Measurements from ENCODE around the gene SLAIN1. TPM values are rescaled to one million over a fixed set of nuclear protein-coding genes. Genes with fewer than 3 reads are reported as not detected.

Gene SLAIN1
- polyA plus RNA-seq, 2 of the 4 experiments (the other 2 are of a cell fraction): 0.43 to 3.6 TPM

GRCh38 chr13:77703408-77703807 is 5.9 kb downstream of the SLAIN1 start:
- Histone ChIP-seq H3K4me1 (peaks cover 8% of the 10 kb centered on the region; the same call in 1 of the 3 replicates), H3K27ac (no peak overlapping the region), H3K9me3 (no peaks in the 10 kb centered on the region), H3K4me3 (no peak overlapping the region), H3K4me2 (no peak overlapping the region)
- FAIRE-seq (no peak), DNase-seq (ENCODE audit: low read depth in 1 of 2, low spot score in 1 of 2) (no peak), ATAC-seq (no peak)
- POLR2A ChIA-PET: no interaction called here
- 36% methylated on average over 5 of the region's 5 CpGs for WGBS (ENCODE audit: missing lambda C conversion rate)
- TF ChIP-seq CHD2 (IDR thresholded peaks at IDR 0.05; ENCODE audit: low read length, partially characterized antibody): no peak
- CTCF ChIA-PET: no interaction called here

GRCh38 chr13:77714119-77714755 is 16.8 kb downstream of the SLAIN1 start:
- H3K4me2 ChIP-seq: no peak overlapping the region
- no peak for FAIRE-seq
- POLR2A ChIA-PET: no interaction called here
- WGBS (ENCODE audit: missing lambda C conversion rate): 5% methylated on average over 3 of the region's 3 CpGs
- no peak overlapping the region for H3K27ac ChIP-seq
- no peaks in the 10 kb centered on the region for H3K9me3 ChIP-seq
- TF ChIP-seq, protein P1, sequence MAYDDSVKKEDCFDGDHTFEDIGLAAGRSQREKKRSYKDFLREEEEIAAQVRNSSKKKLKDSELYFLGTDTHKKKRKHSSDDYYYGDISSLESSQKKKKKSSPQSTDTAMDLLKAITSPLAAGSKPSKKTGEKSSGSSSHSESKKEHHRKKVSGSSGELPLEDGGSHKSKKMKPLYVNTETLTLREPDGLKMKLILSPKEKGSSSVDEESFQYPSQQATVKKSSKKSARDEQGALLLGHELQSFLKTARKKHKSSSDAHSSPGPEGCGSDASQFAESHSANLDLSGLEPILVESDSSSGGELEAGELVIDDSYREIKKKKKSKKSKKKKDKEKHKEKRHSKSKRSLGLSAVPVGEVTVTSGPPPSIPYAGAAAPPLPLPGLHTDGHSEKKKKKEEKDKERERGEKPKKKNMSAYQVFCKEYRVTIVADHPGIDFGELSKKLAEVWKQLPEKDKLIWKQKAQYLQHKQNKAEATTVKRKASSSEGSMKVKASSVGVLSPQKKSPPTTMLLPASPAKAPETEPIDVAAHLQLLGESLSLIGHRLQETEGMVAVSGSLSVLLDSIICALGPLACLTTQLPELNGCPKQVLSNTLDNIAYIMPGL (CRISPR knock-in tag; IDR thresholded peaks at IDR 0.05; ENCODE audit: borderline replicate concordance): no peak
- TF ChIP-seq, protein P2, sequence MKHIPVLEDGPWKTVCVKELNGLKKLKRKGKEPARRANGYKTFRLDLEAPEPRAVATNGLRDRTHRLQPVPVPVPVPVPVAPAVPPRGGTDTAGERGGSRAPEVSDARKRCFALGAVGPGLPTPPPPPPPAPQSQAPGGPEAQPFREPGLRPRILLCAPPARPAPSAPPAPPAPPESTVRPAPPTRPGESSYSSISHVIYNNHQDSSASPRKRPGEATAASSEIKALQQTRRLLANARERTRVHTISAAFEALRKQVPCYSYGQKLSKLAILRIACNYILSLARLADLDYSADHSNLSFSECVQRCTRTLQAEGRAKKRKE (CRISPR knock-in tag; IDR thresholded peaks at IDR 0.05; ENCODE audit: low read depth): no peak
- TF ChIP-seq ESRRA (IDR thresholded peaks at IDR 0.05; ENCODE audit: borderline replicate concordance, low read length): no peak
- TF ChIP-seq, protein P3, sequence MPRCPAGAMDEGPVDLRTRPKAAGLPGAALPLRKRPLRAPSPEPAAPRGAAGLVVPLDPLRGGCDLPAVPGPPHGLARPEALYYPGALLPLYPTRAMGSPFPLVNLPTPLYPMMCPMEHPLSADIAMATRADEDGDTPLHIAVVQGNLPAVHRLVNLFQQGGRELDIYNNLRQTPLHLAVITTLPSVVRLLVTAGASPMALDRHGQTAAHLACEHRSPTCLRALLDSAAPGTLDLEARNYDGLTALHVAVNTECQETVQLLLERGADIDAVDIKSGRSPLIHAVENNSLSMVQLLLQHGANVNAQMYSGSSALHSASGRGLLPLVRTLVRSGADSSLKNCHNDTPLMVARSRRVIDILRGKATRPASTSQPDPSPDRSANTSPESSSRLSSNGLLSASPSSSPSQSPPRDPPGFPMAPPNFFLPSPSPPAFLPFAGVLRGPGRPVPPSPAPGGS (IDR thresholded peaks at IDR 0.05): no peak
- no peak for TF ChIP-seq JUNB (IDR thresholded peaks at IDR 0.05)
- TF ChIP-seq MYC (IDR thresholded peaks at IDR 0.05; ENCODE audit: borderline replicate concordance, low read length): no peak
- no peak for TF ChIP-seq HOXA7 (CRISPR knock-in tag; IDR thresholded peaks at IDR 0.05)
- no peak for TF ChIP-seq HOXB5 (CRISPR knock-in tag; IDR thresholded peaks at IDR 0.05)
- TF ChIP-seq GATA3 (IDR thresholded peaks at IDR 0.05; ENCODE audit: borderline replicate concordance): no peak
- TF ChIP-seq RFX5 (IDR thresholded peaks at IDR 0.05): no peak
- no peak for TF ChIP-seq NR3C1 (IDR thresholded peaks at IDR 0.05)
- no peak for TF ChIP-seq KDM5A (IDR thresholded peaks at IDR 0.05)
- TF ChIP-seq MAFK (IDR thresholded peaks at IDR 0.05; ENCODE audit: partially characterized antibody): no peak
- TF ChIP-seq EHF (CRISPR knock-in tag; IDR thresholded peaks at IDR 0.05): no peak
- no peak for TF ChIP-seq EP300 (IDR thresholded peaks at IDR 0.05)
- TF ChIP-seq CEBPB (IDR thresholded peaks at IDR 0.05): no peak
- no peak for TF ChIP-seq POLR2A (IDR thresholded peaks at IDR 0.05; ENCODE audit: low read length)
- no peak for TF ChIP-seq FOXS1 (CRISPR knock-in tag; IDR thresholded peaks at IDR 0.05)
- no peak for TF ChIP-seq HEYL (CRISPR knock-in tag; IDR thresholded peaks at IDR 0.05)
- no peak for DNase-seq (ENCODE audit: low read depth in 1 of 2, low spot score in 1 of 2)
- H3K4me1 ChIP-seq: no peaks in the 10 kb centered on the region
- ATAC-seq: no peak
- no peak overlapping the region for H3K4me3 ChIP-seq
- CTCF ChIA-PET: no interaction called here

DNA sequence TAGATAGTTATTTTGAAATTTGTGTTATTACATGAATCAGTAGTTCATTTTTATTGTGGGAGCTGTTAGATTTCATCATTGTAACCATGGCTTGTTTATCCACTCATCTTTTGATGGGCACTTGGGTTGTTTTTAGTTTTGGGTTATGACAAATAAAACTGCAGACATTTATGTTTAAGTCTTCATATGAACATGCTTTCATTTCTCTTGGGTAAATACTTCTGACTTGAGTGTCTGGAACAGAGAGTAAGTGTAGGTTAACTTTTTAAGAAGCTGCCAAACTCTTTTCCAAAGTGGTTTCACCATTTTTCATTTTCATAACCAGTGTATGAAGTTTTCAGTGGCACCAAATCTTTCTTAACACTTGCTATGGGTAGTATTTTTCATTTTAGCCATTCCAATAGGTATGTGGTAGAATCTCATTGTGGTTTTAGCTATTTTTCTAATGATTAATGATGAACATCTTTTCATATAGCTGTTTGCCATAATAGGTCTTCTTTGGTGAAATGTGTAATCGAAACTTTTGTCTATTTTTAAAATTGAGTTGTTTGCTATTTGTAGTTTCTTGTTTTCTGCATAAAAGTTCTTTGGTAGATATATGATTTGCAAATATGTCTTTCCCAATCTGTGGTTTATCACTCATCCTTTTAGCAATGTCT is 17.9 kb downstream of the SLAIN1 start:
- DNase-seq (ENCODE audit: low read depth in 1 of 2, low spot score in 1 of 2) (no peak), ATAC-seq (no peak), FAIRE-seq (no peak)
- TF ChIP-seq, protein P4, sequence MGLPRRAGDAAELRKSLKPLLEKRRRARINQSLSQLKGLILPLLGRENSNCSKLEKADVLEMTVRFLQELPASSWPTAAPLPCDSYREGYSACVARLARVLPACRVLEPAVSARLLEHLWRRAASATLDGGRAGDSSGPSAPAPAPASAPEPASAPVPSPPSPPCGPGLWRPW (IDR thresholded peaks at IDR 0.05): no peak
- TF ChIP-seq TP53 (CRISPR knock-in tag; IDR thresholded peaks at IDR 0.05) (no peak), GATA3 (IDR thresholded peaks at IDR 0.05; ENCODE audit: borderline replicate concordance) (no peak), POLR2AphosphoS2 (conservative IDR thresholded peaks at IDR 0.05; ENCODE audit: low read length) (no peak), MYC (IDR thresholded peaks at IDR 0.05; ENCODE audit: borderline replicate concordance, low read length) (no peak), EP300 (IDR thresholded peaks at IDR 0.05) (no peak), MAFK (IDR thresholded peaks at IDR 0.05; ENCODE audit: partially characterized antibody) (no peak), HEYL (CRISPR knock-in tag; IDR thresholded peaks at IDR 0.05) (no peak), FOXS1 (CRISPR knock-in tag; IDR thresholded peaks at IDR 0.05) (no peak), USF2 (IDR thresholded peaks at IDR 0.05) (no peak), MAZ (IDR thresholded peaks at IDR 0.05; ENCODE audit: borderline replicate concordance, low read depth, low read length) (no peak), ZNF302 (CRISPR knock-in tag; IDR thresholded peaks at IDR 0.05) (no peak)
- TF ChIP-seq, protein P3 (IDR thresholded peaks at IDR 0.05): no peak
- 9% methylated on average over 1 of the region's 1 CpG for WGBS (ENCODE audit: missing lambda C conversion rate)
- Histone ChIP-seq H3K27ac (no peak overlapping the region), H3K4me2 (no peak overlapping the region), H3K9me3 (no peaks in the 10 kb centered on the region), H3K4me1 (no peaks in the 10 kb centered on the region), H3K4me3 (no peak overlapping the region)
- ChIA-PET POLR2A (no interaction called here), CTCF (no interaction called here)

Data from A549 (cell line).